HG03025 (cell line): ENCODE measurements around the gene GBGT1.

Source experiments
- ATAC-seq: cut with Tn5 transposase; IDR thresholded peaks from one replicate; pipeline ENCODE4 v1.9.1; 2021; ENCODE audit warnings: mild to moderate bottlenecking, moderate library complexity; ENCODE audit not compliant: unreplicated experiment, low FRiP score

The GBGT1 gene

GRCh38 chr9:133144904-133145851, 18.5 kb downstream of the GBGT1 start:
- no peak for ATAC-seq

DNA sequence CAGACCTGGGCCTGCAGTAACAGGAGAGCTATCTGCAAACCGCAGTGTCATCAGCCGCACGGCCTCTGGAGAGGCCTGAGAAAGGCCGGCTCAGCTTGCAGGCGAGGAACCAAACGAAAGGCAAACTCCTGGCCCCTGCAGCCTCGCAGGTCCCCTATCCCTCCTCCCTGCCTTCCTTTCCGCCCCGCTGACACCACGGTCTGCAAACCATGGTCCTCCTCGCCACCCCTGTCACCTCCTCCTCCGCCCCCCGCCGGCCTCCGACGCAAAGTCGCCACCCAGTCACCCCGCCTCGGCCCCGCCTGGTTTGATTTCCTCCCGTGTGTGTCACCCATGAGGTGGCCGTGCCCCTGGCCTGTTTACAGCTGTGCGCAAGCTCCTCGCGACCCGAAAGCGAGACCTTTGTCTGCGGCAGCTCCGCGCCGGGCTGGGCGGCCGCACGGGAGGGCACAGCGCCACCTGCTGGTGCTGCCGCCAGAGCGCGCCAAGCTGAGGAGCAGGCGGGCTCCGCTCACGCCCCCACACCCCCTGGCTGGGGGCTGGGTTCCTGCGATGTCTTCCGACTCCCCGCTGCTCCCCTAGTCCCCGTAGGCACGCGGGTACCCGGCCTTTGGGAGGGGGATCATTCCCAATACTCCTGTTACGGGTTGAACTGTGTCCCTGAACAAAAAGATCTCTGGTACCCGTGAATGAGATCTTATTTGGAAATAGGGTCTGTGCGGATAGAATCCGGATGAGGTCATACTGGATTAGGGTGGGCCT, 19.4 kb downstream of the GBGT1 start:
- no peak for ATAC-seq

DNA sequence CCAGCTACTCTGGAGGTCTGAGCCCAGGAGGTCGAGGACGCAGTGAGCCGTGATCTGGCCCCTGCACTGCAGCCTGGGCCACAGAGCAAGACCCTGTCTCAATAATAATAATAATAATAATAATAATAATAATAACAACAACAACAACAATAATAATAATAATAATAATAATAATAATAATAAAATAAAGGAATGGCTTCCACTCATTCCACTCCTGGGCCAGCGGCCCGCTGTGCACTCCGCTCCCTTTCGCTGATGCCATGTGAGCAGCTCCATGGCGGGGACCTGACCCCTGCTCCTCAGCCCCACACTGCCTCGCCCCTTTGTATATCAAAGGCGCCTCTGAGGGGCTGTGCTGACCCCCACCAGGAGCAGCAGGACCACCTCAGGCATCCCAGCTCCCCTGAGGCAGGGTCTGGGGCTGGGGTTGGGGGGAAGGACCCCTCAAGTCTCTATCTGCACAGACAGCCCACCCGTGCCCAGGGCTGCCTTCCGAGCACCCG, 20.0 kb downstream of the GBGT1 start:
- no peak for ATAC-seq

DNA sequence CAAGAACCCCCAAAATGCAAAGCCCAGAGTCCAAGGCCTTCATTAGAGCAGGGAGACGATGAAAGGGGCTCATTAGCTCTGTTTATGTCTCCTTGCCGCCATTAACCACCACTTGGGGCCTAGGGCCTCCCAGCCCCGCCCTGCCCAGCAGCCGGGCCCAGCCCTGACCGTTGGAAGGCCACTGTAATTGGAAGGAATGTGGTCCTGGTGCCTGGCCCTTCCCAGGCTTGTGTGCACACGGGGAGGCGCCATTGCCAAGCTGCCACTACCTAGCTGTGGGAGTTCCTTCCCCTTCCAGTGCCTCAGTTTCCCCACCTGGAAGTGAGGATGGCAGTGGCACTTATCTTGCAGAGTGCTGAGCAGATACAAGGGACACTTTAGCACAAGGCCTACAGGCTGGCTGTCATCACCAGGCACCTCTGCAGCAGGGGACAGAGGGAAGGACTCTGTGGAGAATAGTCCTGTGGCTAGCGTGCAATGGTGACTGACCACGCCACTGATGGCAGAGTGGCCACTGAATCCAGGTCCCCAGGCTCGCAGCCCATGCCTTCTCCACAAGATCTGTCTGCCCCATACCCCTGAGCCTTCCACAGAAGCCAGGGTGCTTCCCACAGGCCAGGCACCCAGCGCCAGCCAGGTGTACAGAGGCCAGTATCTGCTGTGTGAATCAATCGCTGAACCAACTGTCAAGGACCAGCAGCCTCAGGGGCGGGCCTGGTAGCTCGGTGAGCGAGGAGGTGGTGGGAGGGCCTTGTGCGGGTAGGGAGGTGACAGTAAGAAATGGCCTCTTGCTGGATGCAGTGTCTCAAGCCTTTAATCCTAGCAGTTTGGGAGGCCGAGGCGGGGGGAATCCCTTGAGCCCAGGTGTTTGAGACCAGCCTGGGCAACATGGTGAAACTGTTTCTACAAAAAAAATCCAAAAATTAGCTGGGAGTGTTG, 20.8 kb downstream of the GBGT1 start:
- ATAC-seq: no peak

DNA sequence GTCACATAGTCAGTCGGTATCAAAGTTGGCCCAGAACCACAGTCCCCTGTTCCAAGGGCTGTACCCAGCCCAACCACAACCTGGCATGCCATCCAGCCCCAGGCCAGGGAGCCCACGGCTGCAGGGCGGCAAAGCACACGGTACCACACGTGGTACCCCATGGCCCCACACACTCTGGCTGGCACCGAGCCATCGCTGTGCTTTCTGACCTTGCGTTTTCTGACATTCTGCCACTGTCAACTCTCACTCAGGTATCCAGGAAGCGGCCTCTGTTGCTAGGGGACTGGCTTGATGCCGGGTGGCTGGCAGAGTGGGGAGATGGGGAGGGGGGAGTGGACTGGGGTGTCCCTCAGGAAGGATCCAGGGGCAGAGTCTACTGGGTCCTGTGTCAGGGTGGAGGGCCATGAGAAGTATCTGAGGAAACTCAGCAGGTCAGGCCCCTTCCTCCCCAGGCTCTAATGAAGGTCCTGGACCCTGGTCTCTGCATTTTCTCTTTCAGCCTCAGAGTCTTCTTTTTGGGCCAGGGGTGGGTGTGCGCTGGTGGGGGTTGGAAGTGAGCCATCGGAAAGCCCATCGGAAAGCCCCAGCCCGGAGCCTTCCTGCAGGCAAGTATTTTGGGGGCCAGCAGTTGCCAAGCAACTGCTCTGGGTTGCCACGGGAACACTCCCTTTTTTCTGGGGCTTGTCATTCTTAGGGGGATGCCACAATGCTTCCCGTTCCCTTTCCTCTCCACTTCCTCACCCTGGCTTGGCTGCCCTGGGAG, 21.7 kb downstream of the GBGT1 start:
- no peak for ATAC-seq

DNA sequence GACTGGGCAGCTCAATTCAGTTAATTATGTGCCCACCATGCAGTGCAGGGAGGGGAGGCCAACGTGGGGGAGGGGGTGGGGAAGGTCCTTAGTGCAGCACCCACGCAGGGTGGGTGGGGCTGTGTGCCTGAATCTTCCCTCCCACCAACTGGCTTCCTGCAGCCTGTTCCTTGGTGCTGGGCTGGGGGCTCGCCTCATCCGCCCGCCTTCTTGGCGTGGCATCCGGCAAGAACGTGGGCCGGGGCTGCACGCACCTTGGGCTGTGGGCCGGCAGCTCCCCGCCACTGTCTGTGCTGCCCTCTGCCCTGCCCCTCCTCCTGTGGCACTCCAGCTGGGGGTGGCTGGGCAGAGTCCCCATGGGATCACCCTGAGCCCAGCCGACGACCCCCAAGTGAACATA, 23.1 kb downstream of the GBGT1 start:
- ATAC-seq: no peak

- no peak for ATAC-seq
Measured at GRCh38 chr9:133140174-133140505, 23.6 kb downstream of the GBGT1 start.

DNA sequence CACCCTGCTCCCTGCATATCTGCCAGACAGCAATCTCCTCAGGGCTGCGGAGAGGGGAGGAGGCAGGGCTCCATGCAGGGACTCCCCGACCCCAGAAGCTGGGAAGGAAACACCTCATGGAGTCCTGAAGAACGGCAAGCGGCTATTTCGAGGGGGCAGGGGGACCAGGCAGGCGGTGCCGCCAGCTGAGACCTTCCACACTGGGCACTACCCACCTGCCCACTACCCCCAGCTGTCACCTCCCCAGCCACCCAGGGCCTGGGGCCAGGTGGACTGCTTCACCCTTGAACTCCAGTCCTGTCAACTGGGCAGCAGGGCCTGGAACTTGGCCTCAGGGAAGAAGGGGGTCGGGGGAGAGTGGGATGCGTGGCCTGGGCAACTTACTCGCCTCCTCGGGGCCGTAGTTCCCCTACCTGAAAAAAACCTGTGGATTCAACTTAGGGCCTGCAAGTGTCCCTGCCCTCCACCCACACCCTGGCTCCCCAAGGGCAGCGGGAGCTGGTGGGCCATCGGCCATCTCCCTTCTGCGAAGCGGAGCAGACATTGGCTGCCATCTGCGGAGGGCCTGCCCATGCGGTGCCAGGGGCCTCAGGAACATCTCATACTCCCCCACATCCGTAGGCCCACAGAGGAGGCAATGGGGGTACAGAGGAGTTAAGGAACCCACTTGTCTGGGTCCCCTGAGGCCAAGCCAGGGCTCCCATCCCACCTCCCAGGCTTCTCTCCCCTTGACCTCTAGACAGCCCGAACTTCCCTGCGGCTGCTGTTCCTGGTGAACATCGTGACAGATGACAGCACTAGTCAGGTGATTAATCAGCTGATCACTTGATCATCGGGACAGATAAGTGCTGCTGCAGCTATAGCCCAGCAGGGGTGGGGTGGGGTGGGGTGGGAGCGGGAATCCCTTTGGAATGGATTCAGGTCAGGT, 24.2 kb downstream of the GBGT1 start:
- ATAC-seq: no peak

DNA sequence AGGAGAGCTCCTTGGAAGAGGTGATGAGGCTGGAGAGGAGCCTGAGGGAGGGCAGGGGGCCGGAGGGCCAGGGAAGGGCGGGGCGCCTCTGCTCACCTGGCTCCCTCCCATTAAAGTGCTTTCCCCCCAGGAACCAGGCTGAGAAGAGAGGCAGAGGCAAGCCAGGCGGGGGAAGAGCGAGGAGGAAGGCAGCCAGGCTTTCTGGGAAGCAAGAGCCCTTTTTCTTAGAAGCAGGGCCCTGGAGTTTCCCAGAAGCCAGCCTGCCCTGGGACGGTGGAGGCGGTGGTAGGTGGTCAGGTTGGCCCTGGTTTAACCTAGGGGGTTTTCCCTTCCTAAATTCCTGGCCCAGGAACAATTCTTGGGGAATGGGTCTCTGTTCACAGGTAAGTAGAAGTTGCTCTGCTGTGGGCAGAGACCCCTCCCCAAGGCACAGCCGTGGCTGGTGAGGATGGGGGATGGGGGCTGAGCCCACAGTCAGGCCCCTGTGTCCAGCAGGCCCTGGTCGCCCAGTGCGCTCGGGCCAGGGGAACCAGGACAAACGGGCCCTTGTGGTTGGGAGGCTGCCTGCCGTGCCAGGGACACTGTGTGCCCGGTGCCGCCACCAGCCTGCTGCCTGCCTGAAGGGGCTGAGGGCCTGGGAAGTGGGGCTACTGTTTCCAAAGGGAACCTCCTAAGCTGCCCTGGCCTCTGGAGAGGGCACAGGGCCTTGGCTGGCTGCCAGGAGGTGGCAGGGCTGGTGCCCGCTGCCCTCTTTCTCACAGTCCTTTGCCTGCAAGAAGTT, 26.1 kb downstream of the GBGT1 start:
- ATAC-seq: no peak

DNA sequence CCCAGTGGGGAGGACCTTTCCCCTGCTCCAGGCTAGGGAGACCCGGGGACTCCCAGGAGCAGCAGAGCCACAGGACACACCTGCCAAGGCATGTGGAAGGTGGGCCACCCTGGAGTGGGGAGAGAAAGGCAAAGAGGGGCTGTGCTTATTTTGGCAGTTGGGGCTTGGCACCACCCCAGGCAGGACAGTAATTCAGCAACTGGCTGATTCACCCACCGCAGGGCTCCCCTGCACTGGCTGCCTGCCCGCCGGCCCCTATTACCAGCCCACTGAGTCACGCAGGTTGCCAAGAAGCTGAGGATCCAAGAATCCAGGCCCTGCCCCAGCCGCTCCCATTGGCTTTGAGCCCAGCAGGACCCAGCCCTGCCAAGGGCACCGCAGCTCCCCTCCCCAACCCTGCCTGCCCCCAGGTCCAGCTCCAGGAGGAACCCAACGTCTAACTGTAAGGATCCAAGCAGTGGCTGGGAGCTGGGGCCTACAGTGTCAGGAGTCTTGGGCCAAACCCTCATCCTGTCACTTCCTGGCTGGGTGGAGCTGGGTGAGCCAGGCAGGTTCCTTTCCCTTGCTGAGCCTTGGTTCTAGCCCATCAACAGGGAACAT, 28.5 kb downstream of the GBGT1 start:
- ATAC-seq: no peak

DNA sequence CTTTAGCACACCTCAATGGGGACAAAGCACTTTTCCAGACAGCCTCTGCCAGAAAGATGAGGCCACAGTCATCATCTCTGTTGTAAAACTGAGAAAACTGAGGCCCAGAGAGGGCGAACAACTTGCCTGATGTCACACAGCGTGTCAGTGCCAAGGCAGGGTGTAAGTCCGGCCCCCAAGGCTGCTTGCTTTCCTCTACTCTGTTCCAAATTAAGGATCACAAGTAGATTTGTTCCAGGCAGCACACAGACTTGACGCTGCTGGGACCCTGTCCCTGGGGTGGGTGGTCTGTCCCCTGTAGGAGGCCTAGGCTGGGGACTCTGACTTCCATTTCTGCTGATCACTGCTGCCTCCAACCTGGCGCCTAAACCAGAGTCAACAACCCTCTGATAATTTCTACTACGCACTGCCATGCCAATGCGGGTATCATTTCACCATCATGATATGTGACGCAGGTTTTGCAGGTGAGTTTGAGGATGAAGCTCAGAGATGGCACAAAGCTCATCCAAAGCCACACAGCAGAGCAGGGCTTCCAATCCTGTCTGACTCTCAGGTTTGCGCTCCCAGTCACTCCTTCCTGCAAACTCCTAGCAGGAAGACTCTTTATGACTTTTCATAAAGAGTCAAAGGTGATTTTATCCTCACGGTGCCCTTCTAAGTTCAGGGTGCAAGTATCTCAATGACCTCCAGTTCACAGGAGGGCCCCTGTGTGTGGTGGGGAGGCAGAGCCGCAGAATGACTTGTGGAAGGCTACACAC, 29.1 kb downstream of the GBGT1 start:
- ATAC-seq: no peak

- ATAC-seq: no peak
Measured at GRCh38 chr9:133133681-133134387, 29.9 kb downstream of the GBGT1 start.

DNA sequence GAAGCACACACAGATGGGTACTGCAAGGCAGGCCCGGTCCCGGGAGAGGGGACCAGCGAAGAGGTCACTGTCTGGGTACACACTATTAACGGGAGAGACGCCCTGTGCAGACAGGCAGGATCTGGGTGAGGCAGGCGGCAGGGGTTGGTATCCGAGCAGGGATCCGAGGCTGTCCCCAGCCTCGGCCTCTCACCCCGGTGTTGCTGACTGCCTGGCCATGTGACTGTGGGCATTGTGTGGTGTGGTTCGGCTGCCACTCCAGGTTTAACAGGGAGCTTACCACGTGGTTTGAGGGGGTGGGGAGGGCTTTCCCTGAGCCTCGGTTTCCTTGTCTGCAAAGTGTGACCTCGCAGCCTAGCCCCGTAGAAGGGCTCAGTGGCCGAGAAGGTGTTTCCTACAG, 31.5 kb downstream of the GBGT1 start:
- no peak for ATAC-seq

DNA sequence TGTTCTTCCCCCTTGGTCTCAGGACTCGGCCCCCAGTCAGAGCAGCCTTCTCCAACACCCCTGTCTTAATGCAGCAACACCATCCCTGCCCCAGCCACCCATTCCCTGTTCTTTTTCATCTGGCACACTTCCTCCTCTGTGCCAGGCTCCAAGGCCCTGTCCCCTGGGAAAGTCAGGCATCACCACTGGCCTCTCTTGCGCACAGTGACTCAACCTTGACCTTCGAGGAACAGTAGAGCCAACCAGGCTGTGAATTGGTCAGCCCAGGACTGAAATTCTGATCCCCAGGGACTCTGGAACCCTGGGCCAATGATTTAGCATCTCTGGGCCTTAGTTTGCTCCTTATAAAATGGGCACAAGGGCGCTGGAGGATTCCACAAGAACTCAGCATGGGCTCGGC, 32.2 kb downstream of the GBGT1 start:
- ATAC-seq: no peak

- ATAC-seq: no peak
Measured at GRCh38 chr9:133130685-133131244, 32.9 kb downstream of the GBGT1 start.
